22Rv1 (cell line): ENCODE data around the gene GLUD1.

Experiments used
- H3K27ac ChIP-seq: fragments of 450-650 bp; 2 replicates; pipeline ENCODE4 v1.5.1; 2017
- ZFX ChIP-seq: fragments of 450-650 bp; IDR thresholded peaks from 2 replicates; pipeline ENCODE4 v1.6.1; 2017; ENCODE audit warnings: antibody characterized with exemption, borderline replicate concordance
- TF ChIP-seq, protein P1 (sequence below): fragments of 450-650 bp; IDR thresholded peaks from 2 replicates; pipeline ENCODE4 v1.5.1; 2017; ENCODE audit warnings: mild to moderate bottlenecking

Gene GLUD1

DNA sequence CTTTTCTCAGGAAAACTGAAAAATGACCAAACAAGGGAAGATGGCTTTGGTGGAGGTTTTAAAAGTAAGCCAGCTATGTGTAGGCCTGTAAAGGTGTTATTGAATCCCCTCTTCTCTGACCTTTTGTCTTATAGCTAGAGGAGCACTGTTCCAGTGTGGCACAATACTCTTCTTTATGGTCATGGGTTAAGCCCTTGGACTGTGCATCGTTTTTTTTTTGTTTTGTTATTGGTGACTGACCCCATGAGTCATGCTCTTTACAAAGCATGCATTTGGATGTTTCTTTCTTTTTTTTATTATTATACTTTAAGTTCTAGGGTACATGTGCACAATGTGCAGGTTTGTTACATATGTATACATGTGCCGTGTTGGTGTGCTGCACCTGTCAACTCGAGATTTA, 94.2 kb downstream of the GLUD1 start:
- no peak overlapping the region for H3K27ac ChIP-seq
- TF ChIP-seq ZFX = no peak
- TF ChIP-seq, protein P1, sequence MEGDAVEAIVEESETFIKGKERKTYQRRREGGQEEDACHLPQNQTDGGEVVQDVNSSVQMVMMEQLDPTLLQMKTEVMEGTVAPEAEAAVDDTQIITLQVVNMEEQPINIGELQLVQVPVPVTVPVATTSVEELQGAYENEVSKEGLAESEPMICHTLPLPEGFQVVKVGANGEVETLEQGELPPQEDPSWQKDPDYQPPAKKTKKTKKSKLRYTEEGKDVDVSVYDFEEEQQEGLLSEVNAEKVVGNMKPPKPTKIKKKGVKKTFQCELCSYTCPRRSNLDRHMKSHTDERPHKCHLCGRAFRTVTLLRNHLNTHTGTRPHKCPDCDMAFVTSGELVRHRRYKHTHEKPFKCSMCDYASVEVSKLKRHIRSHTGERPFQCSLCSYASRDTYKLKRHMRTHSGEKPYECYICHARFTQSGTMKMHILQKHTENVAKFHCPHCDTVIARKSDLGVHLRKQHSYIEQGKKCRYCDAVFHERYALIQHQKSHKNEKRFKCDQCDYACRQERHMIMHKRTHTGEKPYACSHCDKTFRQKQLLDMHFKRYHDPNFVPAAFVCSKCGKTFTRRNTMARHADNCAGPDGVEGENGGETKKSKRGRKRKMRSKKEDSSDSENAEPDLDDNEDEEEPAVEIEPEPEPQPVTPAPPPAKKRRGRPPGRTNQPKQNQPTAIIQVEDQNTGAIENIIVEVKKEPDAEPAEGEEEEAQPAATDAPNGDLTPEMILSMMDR = no peak
